GM12892 (cell line): Measurements from ENCODE around the gene ZNF135.

ENCODE experiments used
- DNase-seq: peaks from one replicate; pipeline ENCODE4 v3.0.0; 2011; ENCODE audit not compliant: insufficient read length
- FAIRE-seq: peaks from 2 replicates; lab custom pipeline; 2011; peaks lifted over from hg19 to GRCh38; lab: Jason Lieb, UNC
- POLR2A ChIP-seq: IDR thresholded peaks from 2 replicates; pipeline ENCODE4 v1.6.1; 2011; ENCODE audit warnings: low read depth, low read length, control low read depth
- POLR2AphosphoS5 ChIP-seq: IDR thresholded peaks from 2 replicates; pipeline ENCODE4 v1.6.1; 2011; ENCODE audit warnings: low read depth, low read length, control low read depth
- TAF1 ChIP-seq: IDR thresholded peaks from 2 replicates; pipeline ENCODE4 v1.6.1; 2011; ENCODE audit warnings: low read depth, mild to moderate bottlenecking, control low read depth, low read length, borderline replicate concordance

ZNF135 gene

DNA sequence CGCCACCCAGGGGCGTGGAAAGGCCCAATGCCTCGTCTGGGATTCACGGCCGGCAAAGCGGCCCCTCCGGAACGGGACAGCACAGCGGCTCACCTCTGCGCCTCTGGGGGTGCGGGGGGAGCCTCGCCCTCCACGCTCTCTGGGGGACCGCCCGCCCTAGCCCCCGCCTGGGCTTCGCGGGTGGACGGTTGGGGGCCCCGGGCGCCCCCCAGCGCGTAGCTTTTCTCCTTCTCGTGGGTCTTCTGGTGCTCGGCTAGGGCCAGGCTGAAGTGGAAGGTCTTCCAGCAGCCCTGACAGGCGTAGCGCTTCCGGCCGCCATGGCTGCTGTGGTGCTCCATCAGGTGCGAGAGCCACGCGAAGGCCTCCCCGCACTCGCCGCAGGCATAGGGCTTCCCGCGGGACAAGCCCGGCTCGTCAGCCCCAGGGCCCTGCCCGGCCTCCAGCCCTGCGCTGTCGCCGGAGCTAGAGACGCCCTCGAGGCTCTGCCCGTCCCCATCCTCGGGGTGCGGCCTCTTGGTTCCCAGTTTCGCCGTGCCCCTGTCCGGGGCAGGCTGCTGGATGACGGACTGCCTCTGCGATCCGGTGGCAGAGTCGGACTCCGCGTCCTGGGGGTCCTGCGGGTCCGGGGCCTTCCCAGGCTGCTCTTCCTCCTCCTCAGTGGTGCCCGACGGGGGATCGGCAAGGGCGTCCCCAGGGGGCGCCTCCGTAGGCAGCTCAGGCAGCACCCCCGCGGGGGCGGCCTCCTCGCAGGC, 25.7 kb downstream of the ZNF135 start:
- FAIRE-seq (no peak), DNase-seq (no peak)
- no peak for TF ChIP-seq POLR2AphosphoS5
- TF ChIP-seq POLR2A, result no peak
- TF ChIP-seq TAF1, result no peak

- DNase-seq (no peak), FAIRE-seq (no peak)
- no peak for TF ChIP-seq TAF1
- TF ChIP-seq POLR2AphosphoS5, result no peak
- no peak for TF ChIP-seq POLR2A
These were observed 26.3 kb downstream of the ZNF135 start for GRCh38 chr19:58085348-58085875.

DNA sequence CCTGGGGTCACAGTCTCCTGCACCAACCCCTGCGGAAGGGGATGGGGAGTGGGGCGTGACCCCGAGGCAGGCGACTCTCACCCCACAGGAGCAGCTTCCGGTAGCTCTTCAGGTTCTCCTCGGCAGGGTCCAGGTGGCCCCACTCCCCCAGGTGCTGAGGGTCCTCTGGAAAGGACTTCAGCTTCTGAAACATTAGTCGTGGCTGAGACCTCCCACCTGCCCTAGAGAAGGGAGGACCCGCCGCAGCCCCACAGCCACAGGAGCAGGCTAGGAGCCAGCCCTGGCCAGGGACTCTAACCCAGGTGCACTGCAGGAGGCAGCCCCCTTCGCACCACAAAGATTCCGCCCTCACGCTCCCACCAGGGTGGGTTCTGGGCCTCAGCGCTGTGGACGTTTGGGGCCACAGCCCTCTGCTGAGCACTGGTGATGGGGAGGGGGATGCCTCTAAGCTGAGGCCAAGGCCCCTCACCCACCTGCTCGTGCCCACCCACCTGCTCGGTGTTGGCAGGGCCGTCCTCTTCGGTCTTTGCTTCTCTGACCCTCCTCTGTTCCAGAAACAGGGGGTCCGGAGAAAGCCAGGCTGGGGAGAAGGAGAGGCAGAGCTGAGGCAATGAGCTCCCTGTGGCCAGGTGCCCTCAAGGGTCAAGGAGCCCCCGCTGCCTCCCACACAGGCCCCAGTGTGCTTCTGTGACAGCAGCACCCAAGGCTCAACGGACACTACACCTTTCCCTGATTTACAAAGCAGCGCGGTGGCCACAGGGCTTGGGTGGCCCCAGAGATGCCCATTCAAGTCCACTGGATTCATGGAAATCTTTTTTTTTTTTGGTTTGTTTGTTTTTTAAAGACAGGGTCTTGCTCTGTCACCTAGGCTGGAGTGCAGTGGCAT, 28.0 kb downstream of the ZNF135 start:
- DNase-seq, result no peak
- no peak for TF ChIP-seq POLR2AphosphoS5
- no peak for TF ChIP-seq POLR2A
- no peak for TF ChIP-seq TAF1
- FAIRE-seq, result no peak

GRCh38 chr19:58088521-58089052, 29.5 kb downstream of the ZNF135 start:
- DNase-seq, result no peak
- no peak for FAIRE-seq
- TF ChIP-seq POLR2A (no peak), POLR2AphosphoS5 (no peak), TAF1 (no peak)

DNA sequence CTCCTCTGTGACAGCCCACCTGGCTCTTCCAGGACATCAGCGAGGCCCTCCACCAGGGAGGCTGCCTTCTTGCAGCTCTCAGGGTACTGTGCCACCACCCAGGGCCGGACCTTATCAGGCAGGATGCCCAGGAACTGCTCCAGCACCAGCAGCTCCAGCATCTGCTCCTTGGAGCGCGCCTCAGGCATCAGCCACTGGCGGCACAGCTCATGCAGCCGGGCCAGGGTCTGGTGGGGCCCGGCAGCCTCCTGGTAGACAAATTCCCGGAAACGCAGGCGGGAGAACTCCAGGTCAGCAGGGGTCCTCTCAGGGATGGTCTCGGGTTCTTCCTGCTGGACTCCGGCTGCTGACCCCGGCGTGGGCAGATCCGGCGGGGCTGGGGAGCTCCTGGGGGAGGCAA, 30.8 kb downstream of the ZNF135 start:
- DNase-seq, result no peak
- no peak for FAIRE-seq
- TF ChIP-seq POLR2A (no peak), POLR2AphosphoS5 (no peak), TAF1 (no peak)

GRCh38 chr19:58091251-58091995, 32.3 kb downstream of the ZNF135 start:
- DNase-seq, result no peak
- no peak for FAIRE-seq
- TF ChIP-seq POLR2AphosphoS5 (no peak), POLR2A (no peak), TAF1 (no peak)

GRCh38 chr19:58093071-58093470, 34.0 kb downstream of the ZNF135 start:
- DNase-seq, result no peak
- no peak for FAIRE-seq
- TF ChIP-seq TAF1 (no peak), POLR2A (no peak), POLR2AphosphoS5 (no peak)

DNA sequence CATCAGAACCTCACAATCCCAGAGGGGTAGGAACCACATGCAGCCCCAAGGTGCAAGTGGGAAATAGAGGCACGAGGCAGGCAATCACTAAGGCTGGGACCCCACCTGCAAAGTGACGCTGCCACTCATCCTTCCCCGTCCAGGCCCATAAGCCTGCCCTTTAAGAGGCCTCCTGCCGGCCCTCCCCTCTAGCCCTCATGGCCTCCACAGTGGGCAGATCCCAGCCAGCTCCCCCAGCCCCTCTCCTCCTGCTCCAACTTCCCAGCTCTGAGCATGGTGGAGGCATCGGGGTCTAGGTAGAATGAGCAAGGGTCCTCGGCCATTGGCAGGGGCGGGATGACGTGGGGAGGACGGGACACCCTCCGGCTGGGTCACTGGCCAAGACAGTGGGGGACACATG, 36.2 kb downstream of the ZNF135 start:
- no peak for TF ChIP-seq POLR2AphosphoS5
- TF ChIP-seq POLR2A, result no peak
- no peak for TF ChIP-seq TAF1
- FAIRE-seq, result no peak
- no peak for DNase-seq

- DNase-seq (no peak), FAIRE-seq (no peak)
- TF ChIP-seq POLR2A (no peak), POLR2AphosphoS5 (no peak), TAF1 (no peak)
These were observed 37.8 kb downstream of the ZNF135 start for GRCh38 chr19:58096884-58097283.

- no peak for DNase-seq
- FAIRE-seq, result no peak
- no peak for TF ChIP-seq TAF1
- TF ChIP-seq POLR2AphosphoS5, result no peak
- no peak for TF ChIP-seq POLR2A
These were observed 38.3 kb downstream of the ZNF135 start for GRCh38 chr19:58097349-58097748.

DNA sequence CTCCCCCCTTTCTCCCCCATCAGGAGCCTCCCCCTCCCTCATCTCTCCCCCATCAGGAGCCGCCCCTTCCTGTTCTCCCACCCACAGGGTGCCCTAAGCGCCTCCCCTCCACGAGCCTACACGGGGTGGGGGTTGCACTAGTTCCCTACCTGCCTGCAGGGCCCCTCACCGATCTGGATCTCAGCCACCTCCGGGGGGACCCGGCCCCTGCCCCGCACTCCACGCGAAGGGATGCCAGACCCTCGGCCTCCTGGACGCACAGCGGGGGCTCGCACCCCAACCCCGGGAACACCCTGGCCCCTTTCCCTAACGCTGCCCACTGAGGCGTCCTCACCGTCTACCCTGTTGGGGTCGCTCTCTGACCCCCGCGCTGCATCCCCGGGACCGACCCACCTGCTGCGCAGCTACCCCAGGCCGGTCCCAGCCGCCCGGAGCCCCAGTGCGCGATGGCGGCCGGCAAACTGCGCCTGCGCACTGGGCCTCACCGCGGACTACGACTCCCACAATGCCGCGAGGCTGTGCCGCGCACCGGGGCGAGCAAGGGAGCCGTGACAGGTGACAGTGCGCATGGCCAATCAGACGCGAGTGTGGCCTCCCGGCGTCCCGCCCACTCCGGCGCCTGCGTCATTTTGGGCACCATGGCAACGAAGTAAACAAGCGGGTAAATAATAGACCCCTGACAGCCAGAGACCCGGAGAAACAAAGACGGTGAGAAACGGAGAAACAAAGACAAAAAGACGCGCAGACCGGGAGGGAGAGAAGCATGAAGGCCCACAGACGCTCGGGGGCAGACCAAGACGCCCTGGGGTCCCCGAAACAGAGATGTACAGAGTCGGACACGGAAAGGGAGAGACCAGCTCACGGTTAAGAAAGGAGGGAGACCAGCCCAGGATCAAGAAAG, 38.9 kb downstream of the ZNF135 start, which contains the start of gene ZSCAN18:
ZSCAN18 (minus strand) TSS at position 451 of the 901 bp plus-strand sequence. CDS start 7,964 bp downstream, outside the sequence.
- peak; percentile 68 for DNase-seq
- TF ChIP-seq POLR2AphosphoS5, result no peak
- no peak for TF ChIP-seq POLR2A
- TF ChIP-seq TAF1, result no peak
- FAIRE-seq, result peak; percentile 77
